Natural killer cell (primary cell): ENCODE data around the gene DIP2A. TPM values are rescaled to one million over a fixed set of nuclear protein-coding genes. Genes with fewer than 3 reads are reported as not detected.

Experiments
- ATAC-seq, 3 donors: fragments of 150-1000 bp in 2 of 3; fragments of 200-7000 bp in 1 of 3; cut with Tn5 transposase; 1 replicate in 1 of 3; 2 replicates in 2 of 3; pipeline ENCODE4 v1.10.0; 2021; ENCODE audit warnings: mild to moderate bottlenecking in 2 of 3, moderate library complexity in 2 of 3
- DNase-seq, 2 donors: peaks; one replicate each; pipeline versions ENCODE4 v3.0.0 to v3.0.0-alpha.2; 2013 to 2021; ENCODE audit warnings: mixed read lengths in 1 of 2
- H3K27ac ChIP-seq: one replicate; pipeline ENCODE4 v1.5.1; 2013; ENCODE audit warnings: mild to moderate bottlenecking, low read length
- H3K27me3 ChIP-seq: one replicate; pipeline ENCODE4 v1.6.1; 2013; ENCODE audit warnings: low read length; ENCODE audit not compliant: control insufficient read depth, insufficient read depth
- H3K36me3 ChIP-seq: one replicate; pipeline ENCODE4 v1.6.1; 2013; ENCODE audit warnings: low read length; ENCODE audit not compliant: control insufficient read depth, insufficient read depth
- H3K4me1 ChIP-seq: one replicate; pipeline ENCODE4 v1.6.1; 2013; ENCODE audit warnings: low read length; ENCODE audit not compliant: control insufficient read depth, insufficient read depth
- H3K4me3 ChIP-seq: one replicate; pipeline ENCODE4 v1.5.1; 2013; ENCODE audit warnings: low read length
- H3K9me3 ChIP-seq: one replicate; pipeline ENCODE4 v1.6.1; 2013; ENCODE audit warnings: low read length; ENCODE audit not compliant: control insufficient read depth, insufficient read depth
- H3K27ac Mint-ChIP-seq, 2 donors: one replicate each; pipeline ENCODE4 v1.8.0; 2022; ENCODE audit warnings: mild to moderate bottlenecking in 2 of 2, mixed read lengths in 2 of 2, moderate library complexity in 1 of 2
- H3K27me3 Mint-ChIP-seq, 2 donors: one replicate each; pipeline ENCODE4 v1.8.0; 2022; ENCODE audit warnings: low read depth in 2 of 2, mixed read lengths in 2 of 2
- H3K36me3 Mint-ChIP-seq: one replicate; pipeline ENCODE4 v1.8.0; 2022; ENCODE audit warnings: mixed read lengths
- H3K4me1 Mint-ChIP-seq, 2 donors: one replicate each; pipeline ENCODE4 v1.8.0; 2022; ENCODE audit warnings: mixed read lengths in 2 of 2
- H3K4me3 Mint-ChIP-seq: one replicate; pipeline ENCODE4 v1.8.0; 2022; ENCODE audit warnings: mild to moderate bottlenecking, moderate library complexity, mixed read lengths
- H3K9me3 Mint-ChIP-seq, 2 donors: one replicate each; pipeline ENCODE4 v1.8.0; 2022; ENCODE audit warnings: mixed read lengths in 2 of 2
- CTCF ChIP-seq: fragments of 200-600 bp; IDR thresholded peaks from one replicate; pipeline ENCODE4 v1.8.0; 2022; ENCODE audit warnings: antibody characterized with exemption
- WGBS: methylation state at CpG from one replicate; pipeline ENCODE4 v1.1.7; 2013; ENCODE audit warnings: missing lambda C conversion rate; ENCODE audit not compliant: insufficient coverage; 5-methylcytosine and 5-hydroxymethylcytosine counted together
- intact Hi-C: fragments of 100-400 bp; cut with micrococcal nuclease; formaldehyde crosslinking; loops from one replicate; pipeline ENCODE4 v1.14.2; 2022
- total RNA-seq, 4 donors: library from RNA; stranded (reverse); fragments of 120-200 nt in 1 of 4; gene quantifications; one replicate each; pipeline versions ENCODE4 v1.2.3 to v1.2.4, GENCODE V29; 2013 to 2022

The DIP2A gene
- total RNA-seq, 3 donors from 2014 or later (not counting 1 experiment from before 2014, with no cell fraction given) = 166 to 308 (median 170) TPM

DNA sequence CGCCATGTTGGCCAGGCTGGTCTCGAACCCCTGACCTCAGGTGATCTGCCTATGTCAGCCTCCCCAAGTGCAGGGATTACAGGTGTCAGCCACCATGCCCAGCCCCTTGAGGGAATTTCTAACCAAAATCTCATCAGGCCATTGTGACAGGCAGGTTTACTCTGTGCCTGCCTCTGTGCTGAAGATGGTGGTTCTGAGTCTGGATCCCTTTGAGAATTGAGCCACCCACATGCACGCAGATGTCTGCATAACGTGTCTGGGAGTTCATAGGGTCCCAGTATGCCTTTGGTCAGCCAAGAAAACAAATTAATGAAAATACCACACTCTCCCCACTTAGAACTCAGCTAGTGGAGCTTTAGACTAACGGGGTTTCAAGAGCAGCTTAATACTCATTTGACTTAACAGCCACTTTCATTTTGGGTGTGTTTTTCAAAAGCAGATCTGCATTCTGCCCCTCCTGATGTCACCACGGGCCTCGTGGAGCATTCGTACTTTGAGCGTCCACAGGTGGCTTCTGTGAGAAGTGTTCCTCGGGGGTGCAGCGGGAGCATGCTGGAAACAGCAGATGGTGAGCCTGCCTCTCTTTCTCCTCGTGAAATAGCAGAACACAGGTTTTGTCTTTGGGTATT, 45.3 kb downstream of the DIP2A start:
- Histone ChIP-seq H3K9me3 (no peaks in the 10 kb centered on the region), H3K27me3 (no peaks in the 10 kb centered on the region), H3K4me3 (no peak overlapping the region), H3K36me3 (peaks cover 24% of the 10 kb centered on the region), H3K27ac (no peak overlapping the region), H3K4me1 (peaks cover 8% of the 10 kb centered on the region)
- intact Hi-C loops = no loop called here
- Mint-ChIP-seq H3K36me3 (no peaks in the 10 kb centered on the region), H3K4me3 (no peak overlapping the region), H3K9me3 (no peaks in the 10 kb centered on the region), H3K27me3 (no peaks in the 10 kb centered on the region), H3K27ac (no peak overlapping the region), H3K4me1 (peaks cover 14 to 18% of the 10 kb centered on the region in 2 donors)
- ATAC-seq (no peak), DNase-seq (peak in 1 of 2 donors; percentile 12)
- WGBS = 69% methylated on average over 12 of the region's 12 CpGs
- no peak for TF ChIP-seq CTCF

DNA sequence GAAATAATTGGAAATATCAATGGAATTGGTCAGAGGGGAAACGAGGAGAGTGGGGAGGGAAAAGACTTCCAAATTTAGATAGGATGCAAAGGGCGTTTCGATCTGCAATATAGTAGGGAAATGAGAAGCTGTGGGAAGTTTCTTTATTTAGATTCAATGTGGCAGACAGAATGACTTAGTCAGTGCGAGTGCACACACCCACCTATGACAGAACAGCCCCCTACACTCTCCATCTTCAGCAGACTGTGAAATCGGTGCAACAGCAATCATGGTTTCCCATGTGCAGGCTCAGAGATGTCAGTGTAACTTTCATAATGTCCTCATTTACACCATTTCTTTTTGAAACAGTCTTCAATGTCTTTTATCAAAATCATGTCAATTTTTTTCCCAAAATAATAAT, 46.0 kb downstream of the DIP2A start:
- Mint-ChIP-seq H3K4me3 (no peak overlapping the region), H3K4me1 (peaks cover 12 to 14% of the 10 kb centered on the region in 2 donors), H3K27ac (no peak overlapping the region), H3K9me3 (no peaks in the 10 kb centered on the region), H3K36me3 (no peaks in the 10 kb centered on the region), H3K27me3 (no peaks in the 10 kb centered on the region)
- Histone ChIP-seq H3K4me3 (no peak overlapping the region), H3K36me3 (peaks cover 23% of the 10 kb centered on the region), H3K9me3 (no peaks in the 10 kb centered on the region), H3K27ac (no peak overlapping the region), H3K4me1 (peaks cover 6% of the 10 kb centered on the region), H3K27me3 (no peaks in the 10 kb centered on the region)
- no peak for TF ChIP-seq CTCF
- intact Hi-C loops = no loop called here
- ATAC-seq (no peak), DNase-seq (no peak)
- 63% methylated on average over 5 of the region's 5 CpGs for WGBS

DNA sequence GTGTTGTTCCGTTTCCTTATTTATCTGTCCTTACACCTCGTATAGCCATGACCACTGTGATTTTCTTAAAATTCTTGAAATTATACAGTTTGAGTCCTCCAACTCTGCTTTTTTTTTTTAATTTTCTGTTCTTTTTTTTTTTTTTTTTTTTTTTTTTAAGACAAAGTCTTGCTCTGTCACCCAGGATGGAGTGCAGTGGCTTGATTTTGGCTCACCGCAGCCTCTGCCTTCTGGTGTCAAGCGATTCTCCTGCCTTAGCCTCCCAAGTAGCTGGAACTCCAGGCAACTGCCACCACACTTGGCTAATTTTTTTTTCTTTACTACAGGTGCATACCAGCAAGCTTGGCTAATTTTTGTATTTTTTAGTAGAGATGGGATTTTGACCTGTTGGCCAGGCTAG, 48.9 kb downstream of the DIP2A start:
- H3K4me3 ChIP-seq = no peak overlapping the region
- TF ChIP-seq CTCF = no peak
- Mint-ChIP-seq H3K27me3 (no peaks in the 10 kb centered on the region), H3K9me3 (no peaks in the 10 kb centered on the region), H3K36me3 (no peaks in the 10 kb centered on the region), H3K4me3 (no peak overlapping the region), H3K27ac (peak overlapping the region in 1 of 2 donors; percentile 64), H3K4me1 (no peaks in the 10 kb centered on the region)
- intact Hi-C loops = no loop called here
- no peaks in the 10 kb centered on the region for H3K27me3 ChIP-seq
- ATAC-seq = no peak
- H3K4me1 ChIP-seq = no peaks in the 10 kb centered on the region
- 73% methylated on average over 2 of the region's 4 CpGs for WGBS
- no peak for DNase-seq
- no peaks in the 10 kb centered on the region for H3K9me3 ChIP-seq
- H3K27ac ChIP-seq = no peak overlapping the region
- H3K36me3 ChIP-seq = peaks cover 47% of the 10 kb centered on the region
